GM19463 (cell line): ENCODE measurements around the gene PRIMA1.

Experiments
- ATAC-seq: cut with Tn5 transposase; IDR thresholded peaks from one replicate; pipeline ENCODE4 v1.9.1; 2021; ENCODE audit warnings: mild to moderate bottlenecking, moderate library complexity; ENCODE audit not compliant: unreplicated experiment

Gene PRIMA1

DNA sequence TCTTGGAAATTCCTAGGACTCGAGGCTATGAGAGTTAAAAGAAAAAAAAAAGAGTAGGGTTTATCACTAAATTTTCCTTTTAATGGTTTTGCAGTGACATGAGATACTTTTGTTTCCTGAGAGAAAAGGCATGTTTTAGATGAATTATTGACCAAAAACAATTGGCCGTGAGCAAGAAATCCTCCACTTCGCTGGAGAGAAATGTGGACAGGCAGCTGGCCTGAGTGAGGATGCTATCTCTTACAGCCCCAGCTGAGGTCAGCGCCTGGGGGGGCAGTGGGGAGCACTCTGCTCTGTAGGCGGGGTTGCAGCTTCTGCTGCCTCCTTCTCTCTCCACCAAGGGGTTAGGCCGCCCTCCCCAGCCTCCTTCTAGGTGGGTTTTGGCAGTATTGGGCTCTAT is 54.7 kb downstream of the PRIMA1 start:
- no peak for ATAC-seq

DNA sequence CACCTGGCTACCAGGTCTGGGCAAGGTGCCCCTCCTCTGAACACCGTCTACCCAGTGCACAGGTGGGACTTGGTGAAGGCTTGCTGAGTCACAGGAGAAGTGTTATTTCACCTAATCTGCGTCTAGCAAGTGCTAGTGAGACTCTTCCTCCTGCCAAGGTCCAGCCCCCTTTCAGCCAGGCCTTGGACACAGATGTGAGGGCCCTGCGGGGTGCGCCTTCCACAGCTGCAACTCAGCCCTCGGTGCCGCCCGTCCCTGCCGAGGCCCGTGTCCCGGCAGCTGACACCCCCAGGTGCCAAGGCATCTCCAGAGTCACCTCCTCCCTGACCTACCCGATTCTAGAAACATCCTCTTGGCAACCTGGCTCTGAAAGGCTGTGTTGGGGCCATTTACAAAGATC is 55.1 kb downstream of the PRIMA1 start:
- no peak for ATAC-seq

DNA sequence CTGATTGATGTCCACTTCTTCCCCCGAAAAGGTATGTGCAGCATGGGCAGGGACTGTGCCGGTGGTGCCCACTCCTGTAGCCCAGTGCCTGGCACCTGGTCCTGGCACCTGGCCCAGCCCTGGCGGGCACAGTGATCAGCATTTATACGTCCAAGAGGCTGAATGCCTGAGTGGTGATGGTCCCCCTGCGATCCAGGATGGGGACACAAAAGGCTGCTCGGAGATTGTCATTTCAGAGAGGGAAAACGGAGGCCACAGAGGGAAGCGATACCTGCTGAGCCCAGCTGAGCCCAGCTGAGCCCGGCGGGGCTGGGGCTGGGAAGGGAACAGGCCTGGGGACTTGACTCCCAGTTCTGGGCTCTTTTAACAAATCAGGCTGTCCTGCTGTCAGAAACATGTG is 55.8 kb downstream of the PRIMA1 start:
- no peak for ATAC-seq

DNA sequence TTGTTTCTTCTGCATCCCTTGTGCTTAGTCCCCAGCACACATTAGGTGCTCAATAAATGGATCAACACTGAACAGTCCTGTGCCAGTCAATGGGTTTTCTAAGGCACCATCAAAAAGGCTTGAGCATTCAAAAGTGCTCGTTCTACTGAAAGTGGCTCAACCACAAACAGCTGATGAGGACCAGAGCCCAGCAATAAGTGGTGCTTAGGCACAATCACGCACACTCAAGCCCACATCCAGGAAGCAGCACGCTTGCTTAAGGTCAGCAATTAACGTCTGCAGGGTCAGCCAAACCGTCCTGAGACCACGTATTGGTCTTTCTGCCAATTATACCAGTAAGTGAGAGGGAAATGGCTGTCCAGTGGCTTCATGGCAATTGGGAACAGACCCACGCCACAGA is 56.5 kb downstream of the PRIMA1 start:
- ATAC-seq, result no peak

DNA sequence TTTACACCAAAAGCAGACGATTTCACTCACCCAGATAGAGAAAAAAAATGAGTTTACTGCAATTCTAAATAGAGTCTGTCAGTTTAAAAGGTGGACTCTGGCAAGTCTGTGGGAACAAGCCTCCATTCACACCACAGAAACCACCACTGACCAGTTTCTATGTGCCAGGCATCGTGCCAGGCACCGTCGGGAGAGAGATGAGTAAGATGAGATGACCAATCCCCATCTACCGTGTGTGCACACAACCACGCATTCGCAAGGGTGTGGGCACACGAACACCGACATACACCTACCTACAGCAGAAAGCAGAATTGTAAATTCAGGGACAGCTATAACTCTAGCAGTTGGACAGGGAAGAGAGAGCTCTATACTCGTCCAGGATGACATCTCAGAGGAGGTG is 58.3 kb downstream of the PRIMA1 start:
- no peak for ATAC-seq

DNA sequence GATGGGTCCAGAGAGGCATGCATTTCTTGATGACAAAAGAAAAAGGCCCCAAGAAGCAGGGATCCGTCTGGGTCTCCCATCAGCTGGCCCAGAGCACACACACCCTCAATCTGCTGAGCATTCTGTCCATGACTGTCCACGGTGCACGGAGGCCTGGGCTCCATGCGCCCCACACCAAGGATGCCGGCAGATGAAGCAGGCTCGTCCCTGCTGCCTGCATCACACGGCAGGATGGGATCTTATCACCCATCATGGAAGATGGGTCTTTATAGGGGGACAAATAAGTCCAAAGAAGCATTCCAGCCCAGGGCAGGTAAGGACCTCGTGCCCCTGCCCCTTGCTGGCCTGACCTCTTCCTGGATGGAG is 59.7 kb downstream of the PRIMA1 start:
- ATAC-seq, result no peak

DNA sequence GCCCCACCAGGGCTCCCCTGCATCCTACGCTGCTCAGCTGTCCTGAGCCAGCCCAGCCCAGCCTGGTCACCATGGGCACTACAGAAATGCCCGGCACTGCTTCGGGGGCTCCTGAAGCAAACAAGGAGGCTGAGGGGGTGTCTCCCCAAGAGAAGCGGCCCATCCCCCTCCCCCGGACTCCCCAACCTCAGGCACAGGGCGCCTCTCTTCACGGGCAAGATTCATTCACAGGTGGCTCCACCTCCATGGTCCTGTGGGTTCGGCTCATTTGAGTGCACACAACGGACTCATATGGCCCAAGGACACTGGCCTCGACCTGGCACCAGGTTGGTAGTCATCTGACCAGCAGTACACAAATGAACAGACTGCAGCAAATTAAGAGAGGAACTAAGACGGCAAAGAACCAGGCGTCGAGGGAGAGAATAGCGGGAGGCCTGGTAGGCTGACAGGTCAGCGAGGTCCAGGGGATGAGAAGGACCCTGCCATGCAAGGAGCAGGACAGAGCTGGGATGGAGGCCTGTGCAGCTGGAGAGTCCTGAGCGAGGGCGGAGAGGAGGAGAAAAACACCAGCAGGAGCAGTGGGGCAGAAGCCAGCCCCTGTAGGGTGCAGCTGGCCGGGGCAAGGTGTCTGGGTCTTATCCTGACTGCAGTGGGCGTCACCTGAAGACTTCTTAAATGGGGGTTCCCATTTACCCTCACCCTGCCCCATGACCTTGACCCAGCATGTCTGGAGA is 60.2 kb downstream of the PRIMA1 start:
- no peak for ATAC-seq

DNA sequence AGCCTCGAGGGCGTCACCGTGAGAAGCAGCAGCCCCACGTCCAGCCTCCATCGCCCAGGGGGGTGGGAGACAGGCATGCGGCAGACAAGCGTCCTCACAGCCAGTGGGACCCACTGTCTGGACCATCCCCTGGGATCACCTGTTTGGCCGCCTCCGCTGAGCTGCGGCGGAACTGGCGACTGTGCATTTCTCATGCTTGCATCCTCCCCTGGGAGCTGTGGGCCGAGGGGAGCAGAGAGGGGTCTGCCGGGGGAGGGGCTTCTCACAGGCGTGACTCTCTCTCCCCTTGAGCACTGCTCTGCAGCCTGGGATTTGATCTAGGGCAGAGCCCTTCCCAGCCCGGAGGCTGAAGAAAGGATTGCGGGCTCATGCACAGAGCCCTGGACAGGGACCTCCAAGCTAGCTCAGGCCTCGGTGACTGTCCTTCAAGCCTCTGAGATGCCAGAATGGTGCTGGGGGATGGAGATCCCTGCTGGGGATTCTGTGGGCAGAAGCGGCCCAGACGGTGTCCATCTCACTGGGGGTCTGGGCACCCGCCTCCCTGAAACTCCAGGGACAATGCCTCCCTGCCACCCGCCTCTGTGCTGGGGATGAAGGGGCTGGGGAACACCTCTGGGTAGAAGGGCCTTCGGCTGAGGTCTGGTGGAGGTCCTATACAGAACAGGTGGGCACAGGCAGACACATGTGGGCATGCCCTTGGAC is 61.1 kb downstream of the PRIMA1 start:
- no peak for ATAC-seq

DNA sequence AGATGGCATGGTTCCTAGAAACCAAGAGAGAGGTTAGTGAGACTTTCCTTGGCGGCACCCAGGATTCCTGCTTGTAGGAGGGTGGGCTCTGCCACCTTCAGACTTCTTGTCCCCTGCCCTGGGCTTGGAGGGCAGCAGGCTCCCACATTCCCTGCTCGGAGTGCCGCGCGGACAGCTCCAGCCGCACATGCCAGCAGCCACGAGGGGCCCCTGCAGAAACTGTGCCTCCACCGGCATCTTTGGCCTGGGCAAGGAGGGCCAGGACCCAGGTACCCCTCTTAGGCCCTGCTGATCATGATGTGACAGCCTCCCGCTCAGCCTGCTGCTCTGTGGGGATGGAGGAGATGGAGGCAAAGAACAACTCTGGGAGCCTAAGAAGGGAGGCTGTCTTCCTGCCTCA is 62.3 kb downstream of the PRIMA1 start:
- no peak for ATAC-seq

DNA sequence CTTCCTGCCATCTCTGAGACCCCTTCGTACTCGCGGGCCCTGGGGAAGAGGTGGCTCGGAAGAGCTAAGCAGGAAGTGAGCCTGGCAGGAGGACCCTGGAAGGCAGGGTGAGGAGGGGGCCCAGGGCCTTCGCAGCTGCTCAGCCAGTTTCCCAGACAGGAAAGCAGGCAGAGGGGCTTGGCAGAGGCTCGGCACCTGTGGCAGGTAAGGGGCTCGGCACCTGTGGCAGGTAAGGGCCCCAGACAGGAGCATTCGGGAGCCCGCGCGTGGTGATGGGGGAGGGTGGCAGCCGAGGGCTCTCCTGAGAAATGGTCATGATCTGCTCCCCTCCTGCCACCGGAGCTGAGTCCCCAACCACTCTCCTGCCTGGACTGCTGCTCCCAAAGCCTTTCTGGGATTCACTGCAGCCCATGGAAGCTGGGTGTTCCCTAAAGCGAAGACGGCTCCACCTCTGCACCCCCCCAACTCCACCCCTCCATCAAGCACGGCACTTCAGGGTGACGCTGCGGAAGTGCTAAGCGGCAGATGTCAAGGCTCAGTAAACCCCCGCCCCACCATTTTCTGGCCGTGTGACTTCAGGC is 63.2 kb downstream of the PRIMA1 start:
- no peak for ATAC-seq

DNA sequence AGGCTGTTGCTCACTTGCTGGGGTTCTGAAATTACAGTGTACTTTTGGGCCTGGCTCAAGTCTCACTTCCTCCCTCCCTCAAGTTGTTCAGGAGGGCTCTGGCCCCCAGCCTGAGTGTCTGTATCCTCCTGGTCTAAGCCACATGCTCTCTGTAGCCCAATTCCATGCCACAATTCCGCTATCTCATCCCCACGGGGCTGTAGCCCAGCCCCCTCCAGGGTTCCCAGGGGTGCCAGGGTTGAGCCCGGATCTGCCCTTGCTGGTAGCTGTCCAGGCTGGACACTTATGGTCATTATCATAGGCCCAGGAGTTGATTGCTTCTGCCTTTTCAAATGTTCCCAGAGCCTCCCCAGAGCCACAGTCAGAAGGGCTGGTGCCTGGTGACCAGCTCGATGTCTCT is 65.3 kb downstream of the PRIMA1 start:
- no peak for ATAC-seq

DNA sequence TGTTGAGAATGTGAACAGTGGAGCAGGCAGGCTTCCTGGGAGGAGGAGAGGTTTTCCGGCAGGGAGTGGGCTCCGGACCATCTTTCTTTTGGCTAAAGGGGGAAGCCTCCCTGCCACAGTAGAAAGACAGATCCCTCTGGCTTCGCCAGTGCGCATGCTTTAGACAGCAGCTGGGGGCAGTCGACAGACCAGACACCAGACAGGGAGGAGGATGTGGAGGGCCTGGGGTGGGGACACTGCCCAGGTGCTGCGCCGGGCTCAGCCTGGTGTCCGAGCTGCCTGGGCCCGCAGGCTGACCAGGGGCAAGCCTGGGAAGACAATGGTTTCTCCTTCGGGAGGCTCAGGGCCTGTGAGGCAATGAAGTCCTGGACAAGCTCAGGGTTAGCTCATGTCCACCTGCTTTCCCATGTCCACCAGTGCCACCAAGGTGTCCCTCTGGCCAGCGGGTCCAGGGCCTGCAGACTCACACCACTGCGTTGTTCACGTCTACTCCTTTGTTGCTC is 67.3 kb downstream of the PRIMA1 start:
- no peak for ATAC-seq

DNA sequence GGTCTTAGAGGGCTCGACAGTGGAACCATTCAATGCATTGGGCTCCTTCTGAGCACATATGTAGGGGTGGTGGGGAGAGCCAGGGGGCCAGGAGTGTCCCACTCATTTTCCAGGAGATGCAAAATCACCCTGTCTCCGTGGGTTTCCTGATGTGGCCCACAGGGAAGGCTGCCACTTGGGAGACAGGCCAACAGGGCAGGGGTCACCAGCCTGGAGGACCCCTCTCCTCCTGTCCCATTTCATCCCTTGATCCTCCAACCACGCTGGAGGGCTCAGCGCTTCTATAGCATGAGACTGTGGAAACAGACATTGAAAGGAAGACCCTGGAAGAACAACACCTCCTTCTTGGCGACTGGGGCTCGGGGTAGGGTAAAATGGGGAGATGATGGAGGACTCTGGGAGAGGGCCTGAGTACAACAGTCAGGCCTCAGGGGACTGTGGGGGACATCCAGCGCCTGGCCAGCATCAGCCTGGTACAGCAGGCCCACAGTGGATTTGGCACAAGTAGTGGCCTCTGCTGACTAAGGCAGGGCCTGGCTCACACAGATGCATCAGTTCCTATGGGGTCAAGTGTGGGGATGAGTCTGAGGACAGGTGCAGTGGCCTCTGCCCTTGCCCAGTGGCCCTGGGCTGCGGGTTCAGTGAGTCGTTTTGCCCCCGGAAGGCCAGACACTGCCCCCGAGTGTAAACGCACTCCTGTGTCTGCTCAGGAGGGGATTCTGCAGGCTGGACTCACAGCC is 68.0 kb downstream of the PRIMA1 start:
- ATAC-seq, result no peak

DNA sequence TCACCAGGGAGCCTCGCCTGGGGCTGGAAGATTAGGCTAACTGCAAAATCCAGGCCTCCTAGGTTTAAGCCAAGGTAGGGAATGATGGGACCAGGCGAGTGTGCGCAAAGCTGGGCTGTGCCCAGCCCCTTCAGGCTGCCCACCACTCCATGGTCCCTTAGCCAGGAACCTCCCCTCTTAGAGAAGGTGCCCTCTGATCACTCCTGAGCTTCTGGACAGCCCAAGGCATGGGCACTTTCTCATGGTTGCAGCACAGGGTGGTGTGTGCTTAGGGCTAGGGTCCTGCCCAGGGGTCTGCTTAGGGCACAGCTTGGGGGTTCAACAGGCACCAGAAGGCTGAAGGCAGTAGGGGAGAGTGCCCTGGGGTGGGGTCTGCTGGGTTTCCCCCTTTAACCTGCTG is 69.0 kb downstream of the PRIMA1 start:
- ATAC-seq, result no peak

DNA sequence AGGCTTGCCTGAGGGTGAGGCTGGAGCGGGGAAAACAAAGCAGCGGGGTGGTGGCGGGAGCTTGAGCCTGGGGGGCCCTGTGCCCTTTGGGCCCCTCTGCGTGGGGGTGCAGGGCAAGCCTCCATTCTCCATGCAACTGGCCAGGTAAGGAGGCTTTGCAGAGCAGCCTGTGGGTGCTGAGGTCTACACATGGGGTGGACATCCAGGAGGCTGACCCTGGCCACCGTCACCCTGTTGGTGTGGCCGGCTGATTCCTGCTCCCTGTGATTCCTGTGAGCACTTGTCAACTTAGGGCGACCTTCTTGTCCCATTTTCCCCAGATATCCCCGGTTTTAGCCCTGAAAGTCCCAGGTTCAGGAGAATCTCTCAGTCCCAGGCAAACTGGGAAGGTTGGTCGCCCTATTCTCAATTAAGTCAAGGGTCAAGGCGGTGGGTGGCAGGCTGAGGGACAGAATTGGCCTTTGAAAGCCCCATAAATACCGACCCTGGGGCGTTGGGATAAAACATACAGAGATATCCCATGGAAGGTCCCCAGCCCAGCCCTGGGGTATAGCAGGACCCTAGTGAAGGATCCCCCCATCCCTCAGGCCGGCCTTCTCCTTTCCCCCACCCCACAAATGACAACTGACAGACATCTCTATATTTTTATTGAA is 70.5 kb downstream of the PRIMA1 start:
- ATAC-seq, result no peak

DNA sequence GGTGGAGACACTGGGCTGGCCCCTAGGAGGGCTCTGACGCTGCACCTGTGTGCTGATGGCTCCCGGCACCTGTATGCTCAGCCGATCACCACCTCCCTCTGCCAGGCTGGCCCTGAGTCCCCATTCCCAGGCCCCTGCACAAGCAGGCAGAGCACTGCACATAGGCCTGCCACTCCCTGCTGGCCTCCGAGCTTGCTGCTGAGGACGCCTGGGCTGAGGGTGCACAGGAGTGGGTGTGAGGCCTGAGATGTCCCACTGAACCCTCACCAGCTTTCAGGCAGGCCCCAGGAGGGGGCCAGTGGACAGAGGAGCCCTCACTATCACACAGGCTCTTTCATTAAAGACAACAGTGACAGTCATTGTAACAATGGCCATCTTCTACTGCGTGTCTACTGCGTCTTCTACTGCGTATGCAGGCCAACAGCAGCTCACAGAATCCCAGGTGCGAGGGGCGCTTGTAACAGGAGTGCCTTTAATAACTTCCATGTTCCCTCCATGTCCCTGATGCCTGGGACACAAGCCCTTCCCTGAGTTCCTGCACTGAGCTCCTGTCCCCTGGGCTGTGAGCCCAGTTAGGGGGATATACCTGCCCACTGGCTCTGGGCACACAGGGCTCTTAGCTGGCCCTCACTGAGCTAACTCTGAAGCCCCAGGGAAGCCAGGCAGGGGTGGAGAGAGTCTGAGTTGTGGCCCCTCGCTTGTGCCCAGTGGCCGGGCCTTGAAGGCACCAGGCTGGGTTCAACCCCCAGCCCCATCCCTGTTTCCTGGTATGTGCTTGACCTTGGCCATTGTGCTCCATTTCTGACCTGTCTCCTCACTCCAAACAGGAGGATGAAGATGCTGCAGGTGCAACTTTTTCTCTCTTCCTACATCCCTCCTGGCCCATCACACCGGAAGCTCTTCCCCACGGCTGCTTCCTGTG is 71.3 kb downstream of the PRIMA1 start:
- no peak for ATAC-seq

DNA sequence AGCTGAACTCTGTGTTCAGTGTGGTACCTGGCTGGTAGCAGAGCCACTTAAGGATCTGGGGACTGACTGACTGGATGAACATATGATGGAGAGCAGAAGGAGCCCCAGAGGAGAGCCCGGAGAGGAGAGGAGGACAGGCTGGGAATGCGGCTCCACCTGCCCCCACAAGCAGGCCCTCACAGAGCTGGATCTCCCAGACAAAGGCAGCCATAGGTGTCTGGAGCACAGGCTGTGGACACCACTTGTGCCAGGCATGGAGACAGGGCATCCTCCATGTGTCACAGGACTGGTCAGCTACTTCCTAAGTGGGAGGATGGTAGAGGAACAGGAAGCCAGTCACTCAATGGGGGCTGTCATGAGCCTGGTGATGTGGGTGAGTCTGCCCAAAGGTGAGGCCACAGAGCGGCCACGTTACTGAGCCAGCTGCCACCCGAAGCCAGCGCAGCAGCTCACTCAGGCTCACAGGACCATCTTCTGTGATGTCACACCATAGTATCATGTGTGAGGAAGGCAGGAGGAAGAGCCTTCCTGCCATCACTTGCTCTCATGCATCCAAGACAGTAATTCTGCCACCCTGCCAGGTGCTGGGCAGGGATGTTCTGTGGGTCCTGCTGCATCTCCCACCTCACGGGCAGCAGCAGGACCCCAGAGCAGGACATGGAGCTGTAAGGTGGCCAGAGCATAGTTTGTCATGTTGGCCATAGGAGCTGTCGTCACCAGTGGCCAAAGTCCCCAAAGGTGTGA is 72.1 kb downstream of the PRIMA1 start:
- no peak for ATAC-seq

DNA sequence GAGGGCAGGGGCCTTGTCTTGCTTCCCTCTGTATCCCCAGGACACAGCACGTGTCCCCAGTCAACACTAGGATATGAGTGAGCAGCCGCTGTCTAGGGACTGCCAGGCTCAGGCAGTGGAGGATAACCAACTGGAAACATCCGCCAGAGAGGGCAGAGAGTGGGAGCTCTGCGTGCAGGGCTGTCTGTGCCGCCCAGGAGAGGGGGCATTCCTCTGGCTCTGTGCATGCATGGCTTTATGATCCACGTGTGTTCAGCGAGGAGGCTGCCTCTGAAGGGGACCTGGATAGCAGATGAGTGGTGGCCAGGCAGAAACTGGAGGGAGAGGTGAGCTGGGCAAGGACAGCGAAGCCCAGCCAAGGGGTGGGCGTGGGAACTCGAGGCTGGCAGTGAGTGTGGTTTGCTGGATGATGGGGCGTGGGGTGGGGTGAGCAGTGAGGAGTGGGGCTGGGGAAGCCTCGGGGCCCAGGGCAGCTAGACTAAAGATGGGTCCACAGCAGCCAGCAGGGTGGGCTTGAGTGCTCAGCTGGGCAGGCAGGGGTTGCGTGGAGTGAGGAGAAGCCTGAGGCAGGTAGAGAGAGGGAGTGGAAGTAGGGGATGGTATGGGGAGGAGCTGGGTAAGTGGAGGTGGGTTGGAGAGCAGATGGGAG is 72.9 kb downstream of the PRIMA1 start:
- no peak for ATAC-seq

DNA sequence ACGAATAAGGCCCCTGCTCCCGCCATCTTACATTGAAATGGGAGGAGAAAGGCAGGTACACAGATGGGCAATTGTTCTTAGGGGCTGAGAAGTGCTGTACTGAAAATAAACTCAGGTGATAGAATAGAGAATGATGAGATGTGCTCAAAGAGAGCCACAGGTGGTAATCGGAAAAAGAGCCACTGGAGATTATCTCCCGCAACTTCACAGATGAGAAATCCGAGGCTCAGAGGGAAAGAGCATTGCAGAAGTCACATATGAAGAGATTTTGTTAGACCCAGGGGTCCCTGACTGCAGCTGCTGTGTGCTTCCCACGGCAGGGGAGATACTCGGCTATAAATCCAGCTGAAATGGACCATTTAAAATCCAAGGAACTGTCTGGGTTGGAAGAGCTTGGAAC is 73.7 kb downstream of the PRIMA1 start:
- no peak for ATAC-seq
